Panc1 (cell line): Measurements from ENCODE around the gene IL11RA. TPM values are rescaled to one million over a fixed set of nuclear protein-coding genes. Genes with fewer than 3 reads are reported as not detected.
A peak's percentile ranks its signal among the peaks of the same experiment; 100 is the strongest.

ENCODE experiments used
- ATAC-seq: fragments of 200-7000 bp; cut with Tn5 transposase; 2 replicates; pipeline ENCODE4 v1.9.1; 2020; ENCODE audit warnings: mild to moderate bottlenecking, moderate library complexity
- BruUV-seq: library from RNA; stranded (reverse); fragments of 400-500 nt; replicated peaks from 2 replicates; lab custom pipeline; 2021; lab: Mats Ljungman, UMichigan
- CTCF ChIA-PET: fragments of 300-600 bp; sonication (Branson Sonifier 250); formaldehyde crosslinking; loops from one replicate; lab custom pipeline; 2022; ENCODE audit warnings: antibody characterized with exemption; lab: Charles Lee
- POLR2A ChIA-PET: fragments of 300-600 bp; sonication (Branson Sonifier 250); formaldehyde crosslinking; loops from one replicate; lab custom pipeline; 2022; ENCODE audit warnings: antibody characterized with exemption; lab: Charles Lee
- DNase-seq: peaks from one replicate; pipeline ENCODE4 v3.0.0-alpha.2; 2010; ENCODE audit warnings: low read depth, low spot score
- H3K27ac ChIP-seq: 2 replicates; pipeline ENCODE4 v1.5.1; 2011; ENCODE audit warnings: mild to moderate bottlenecking, low read length, inconsistent platforms
- H3K27me3 ChIP-seq: fragments of 200-500 bp; sonication (Bioruptor generic); 2 replicates; pipeline ENCODE4 v1.6.0; 2014; ENCODE audit warnings: low read length, inconsistent platforms; ENCODE audit not compliant: control insufficient read depth, insufficient read depth
- H3K36me3 ChIP-seq: fragments of 200-500 bp; sonication (Bioruptor generic); 2 replicates; pipeline ENCODE4 v1.5.1; 2014; ENCODE audit warnings: inconsistent platforms, mild to moderate bottlenecking, low read length, moderate library complexity; ENCODE audit not compliant: control insufficient read depth, insufficient read depth
- H3K4me1 ChIP-seq: 2 replicates; pipeline ENCODE4 v1.5.1; 2011; ENCODE audit warnings: inconsistent platforms, mild to moderate bottlenecking, low read length, moderate library complexity; ENCODE audit not compliant: control insufficient read depth, insufficient read depth
- H3K4me3 ChIP-seq, 2 experiments: 2 replicates each; pipeline ENCODE4 v1.5.1; 2011 to 2012; ENCODE audit warnings: low read depth in 2 of 2, low read length in 2 of 2, mild to moderate bottlenecking in 2 of 2, inconsistent platforms in 1 of 2, moderate library complexity in 1 of 2
- H3K9me3 ChIP-seq: fragments of 200-500 bp; sonication (Bioruptor generic); 2 replicates; pipeline ENCODE4 v1.5.1; 2014; ENCODE audit warnings: low read depth, mild to moderate bottlenecking, inconsistent platforms, low read length, moderate library complexity; ENCODE audit not compliant: control insufficient read depth, insufficient read depth
- CTCF ChIP-seq: fragments of 450-650 bp; IDR thresholded peaks from 2 replicates; pipeline ENCODE4 v1.5.1; 2017; ENCODE audit warnings: mild to moderate bottlenecking
- POLR2AphosphoS5 ChIP-seq: IDR thresholded peaks from 2 replicates; pipeline ENCODE4 v1.6.1; 2012; ENCODE audit warnings: mild to moderate bottlenecking, low read depth, low read length, moderate library complexity
- REST ChIP-seq, 2 experiments: IDR thresholded peaks; 2 replicates each; pipeline ENCODE4 v1.6.1; 2011 to 2012; ENCODE audit warnings: low read depth in 2 of 2, control low read depth in 1 of 2, low read length in 1 of 2, mild to moderate bottlenecking in 1 of 2, moderate library complexity in 1 of 2; ENCODE audit not compliant: insufficient read depth in 1 of 2
- SIN3A ChIP-seq: IDR thresholded peaks from 2 replicates; pipeline ENCODE4 v1.6.1; 2012; ENCODE audit warnings: low read depth, mild to moderate bottlenecking, low read length, moderate library complexity, borderline replicate concordance; ENCODE audit not compliant: insufficient read depth
- TCF7L2 ChIP-seq: IDR thresholded peaks from 2 replicates; pipeline ENCODE4 v1.6.1; 2011; ENCODE audit warnings: mild to moderate bottlenecking, low read depth, low read length, inconsistent platforms
- in situ Hi-C: cut with HindIII; loops from 2 replicates; pipeline ENCODE4 v1.10.0; 2016; ENCODE audit warnings: low sequenced_read_pairs, low pct_unique_long_range_greater_than_20kb
- intact Hi-C: fragments of 100-400 bp; cut with micrococcal nuclease; formaldehyde crosslinking; loops from one replicate; pipeline ENCODE4 v1.10.0; 2022; ENCODE audit not compliant: unreplicated experiment
- total RNA-seq: library from RNA; stranded (reverse); gene quantifications from one replicate; pipeline ENCODE4 v1.2.1, GENCODE V29; 2021; ENCODE audit not compliant: unreplicated experiment

IL11RA gene
- total RNA-seq, 1 experiment from 2014 or later = 21.6 TPM

DNA sequence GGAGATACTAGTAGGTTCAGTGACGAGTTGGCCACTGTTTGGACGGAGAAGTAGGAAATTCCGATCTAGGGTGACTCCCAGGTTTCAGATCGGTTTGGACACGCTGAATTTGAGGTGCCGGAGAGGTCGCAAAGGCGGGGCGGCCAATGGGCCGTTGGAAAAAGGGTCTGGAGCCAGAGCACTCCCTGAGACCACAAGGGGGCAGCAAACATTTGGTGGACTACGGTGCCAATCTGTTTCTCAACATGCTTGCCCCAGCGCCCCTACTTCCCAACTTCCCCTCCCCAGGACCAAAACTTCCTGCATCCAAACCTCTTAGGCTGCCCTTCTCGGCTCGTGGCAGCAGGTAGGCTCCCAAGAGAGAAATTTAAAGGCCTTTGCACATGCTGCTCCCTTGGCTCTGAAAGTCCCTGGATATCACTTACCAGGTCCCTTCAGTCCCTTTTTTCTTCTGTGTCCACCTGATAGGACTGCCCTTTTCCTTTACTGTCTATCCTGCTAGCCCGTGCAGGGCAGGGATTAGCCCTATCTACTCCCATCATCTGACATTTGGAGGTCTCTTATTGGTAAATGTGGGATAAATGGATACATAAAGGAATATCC is 39.1 kb upstream of the IL11RA start:
- in situ Hi-C loops (no loop called here), intact Hi-C loops (loop anchor here (1.0 kb wide), 1 partner anchor 21 kb away; no protein-coding TSS in a partner anchor)
- CTCF ChIA-PET = interaction anchor here (0.6 to 1.4 kb wide), 5 partner anchors 21 to 90 kb away, joined by 3 to 8 read pairs (median 3); no protein-coding TSS in a partner anchor
- Histone ChIP-seq H3K4me1 (peaks cover 16% of the 10 kb centered on the region), H3K36me3 (no peaks in the 10 kb centered on the region), H3K27ac (peak overlapping the region; percentile 96), H3K4me3 (peak overlapping the region; percentile 68 to 80), H3K27me3 (no peaks in the 10 kb centered on the region), H3K9me3 (no peaks in the 10 kb centered on the region)
- POLR2A ChIA-PET = interaction anchor here (0.8 kb wide), 1 partner anchor 23 kb away, joined by 9 read pairs; no protein-coding TSS in a partner anchor
- TF ChIP-seq CTCF (peak; percentile 96), TCF7L2 (no peak)
- DNase-seq (no peak), ATAC-seq (peak; percentile 81)
- BruUV-seq = no TSS peak

- ATAC-seq (no peak), DNase-seq (no peak)
- TF ChIP-seq SIN3A (no peak), POLR2AphosphoS5 (no peak), CTCF (no peak), TCF7L2 (no peak), REST (IDR thresholded peaks at IDR 0.05; ENCODE audit: insufficient read depth in 1 of 2, low read depth in 2 of 2, low read length in 1 of 2) (no peak)
- Histone ChIP-seq H3K9me3 (no peaks in the 10 kb centered on the region), H3K36me3 (no peaks in the 10 kb centered on the region), H3K4me3 (no peak overlapping the region), H3K27ac (no peak overlapping the region), H3K4me1 (peaks cover 24% of the 10 kb centered on the region), H3K27me3 (no peaks in the 10 kb centered on the region)
- in situ Hi-C loops = no loop called here
- POLR2A ChIA-PET = no interaction called here
- intact Hi-C loops = no loop called here
- CTCF ChIA-PET = interaction anchor here (1.5 kb wide), 1 partner anchor 11 kb away, joined by 4 read pairs; no protein-coding TSS in a partner anchor
- BruUV-seq = no TSS peak
Measured at GRCh38 chr9:34615132-34615531, 36.9 kb upstream of the IL11RA start.
